Stimulated activated CD8-positive, alpha-beta memory T cell treated with anti-CD3 and anti-CD28 coated beads, Interleukin-7, amount 100 ng/mL, for 4 hours (primary cell): ENCODE results near the gene DLX4.

Experiments
- DNase-seq, 2 donors: peaks; one replicate each; pipeline ENCODE4 v3.0.0-alpha.2; 2020; ENCODE audit warnings: low read depth in 2 of 2

Gene DLX4

DNA sequence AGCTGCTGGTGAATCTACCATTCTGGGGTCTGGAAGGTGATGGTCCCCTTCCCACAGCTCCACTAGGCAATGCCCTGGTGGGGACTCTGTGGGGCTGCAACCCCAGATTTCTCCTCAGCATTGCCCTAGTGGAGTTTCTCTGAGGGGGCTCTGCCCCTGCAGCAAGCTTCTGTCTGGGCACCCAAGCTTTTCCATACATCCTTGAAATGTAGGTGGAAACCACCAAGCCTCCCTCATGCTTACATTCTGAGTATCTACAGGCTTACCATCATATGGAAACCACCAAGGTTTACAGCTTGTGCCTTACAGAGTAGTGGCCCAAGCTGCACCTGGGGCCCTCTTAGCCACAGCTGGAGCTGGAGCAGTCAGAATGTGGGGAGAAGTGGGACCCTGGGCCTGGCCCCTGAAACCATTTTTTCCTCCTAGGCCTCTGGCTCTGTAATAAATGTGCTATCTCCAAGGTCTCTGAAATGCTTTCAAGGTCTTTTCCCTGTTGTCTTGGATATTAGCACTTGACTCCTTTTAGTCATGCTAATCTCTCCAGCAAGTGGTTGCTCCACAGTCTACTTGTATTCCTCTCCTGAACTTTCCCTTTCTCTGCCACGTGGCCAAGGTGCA, 45.6 kb downstream of the DLX4 start:
- no peak for DNase-seq

GRCh38 chr17:50015146-50015545, 46.2 kb downstream of the DLX4 start:
- DNase-seq = no peak

- DNase-seq = no peak
Measured at GRCh38 chr17:50018909-50019308, 49.9 kb downstream of the DLX4 start.

DNA sequence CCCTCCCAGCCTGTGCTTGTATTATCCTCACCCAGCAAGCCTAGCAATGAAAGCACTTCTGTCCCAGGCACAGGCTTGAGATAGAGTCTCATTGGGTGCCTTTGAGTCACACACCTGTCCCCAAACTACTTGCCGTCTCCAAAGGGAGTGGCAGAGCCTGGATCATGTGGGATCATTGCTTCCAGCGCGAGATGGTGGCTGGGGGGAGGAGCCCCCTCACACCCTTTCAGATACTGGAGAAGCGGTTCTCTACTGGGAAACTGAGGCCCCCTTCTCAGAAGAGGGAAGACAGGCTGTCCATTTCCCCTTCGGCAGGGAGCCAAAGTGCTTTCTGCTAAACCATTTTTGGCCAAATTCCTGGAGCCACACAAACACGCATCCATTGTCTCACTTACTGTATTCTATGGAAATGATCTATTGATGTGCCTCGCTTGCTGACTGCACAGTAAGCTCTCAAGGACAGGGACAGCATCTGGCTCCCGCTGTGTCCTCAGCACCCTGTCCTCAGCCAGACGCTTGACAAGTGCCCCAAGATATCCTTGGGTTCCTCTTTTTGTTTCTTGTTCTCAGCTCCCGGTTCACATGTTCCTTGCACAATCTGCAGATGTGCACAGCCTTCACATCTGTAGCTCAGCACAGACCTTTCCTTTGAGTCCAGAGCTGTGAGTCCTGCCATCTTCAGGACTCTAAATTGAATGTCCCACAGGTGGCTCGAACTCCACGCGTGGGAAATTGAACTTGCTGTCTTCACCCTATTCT, 52.0 kb downstream of the DLX4 start:
- no peak for DNase-seq

DNA sequence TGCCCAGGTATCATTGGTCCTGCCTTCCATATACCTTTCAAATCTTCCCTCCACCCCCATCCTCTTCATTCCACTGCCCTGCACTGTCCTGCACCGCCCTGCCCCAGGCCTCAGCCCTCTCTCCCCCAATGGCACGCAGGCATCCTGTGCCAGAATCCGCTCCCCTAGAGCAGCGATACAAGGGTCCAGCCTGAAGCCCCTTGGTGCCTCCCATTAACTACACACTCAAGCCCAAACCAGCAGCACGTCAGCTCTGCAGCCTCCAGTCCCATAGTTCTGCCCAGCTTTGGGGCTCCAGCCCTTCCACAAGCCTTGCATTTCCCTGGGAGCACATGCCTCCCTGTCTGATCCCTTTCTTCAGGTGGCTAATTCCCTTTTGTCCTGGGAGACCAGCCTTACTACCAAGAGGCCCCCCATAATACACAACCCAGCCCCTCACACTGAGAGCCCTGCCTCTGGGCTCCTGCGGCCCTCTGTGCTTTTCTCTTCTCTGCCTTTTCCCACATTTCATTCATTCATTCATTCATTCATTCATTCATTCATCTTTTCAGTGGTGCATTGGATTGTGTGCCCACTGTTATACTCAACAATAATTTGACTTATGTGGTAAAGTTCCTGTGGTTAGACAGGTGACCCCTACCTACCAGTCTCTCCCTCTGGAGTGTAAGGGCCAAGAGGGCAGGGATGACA, 52.8 kb downstream of the DLX4 start:
- DNase-seq = no peak

- no peak for DNase-seq
Measured at GRCh38 chr17:50022463-50023130, 53.6 kb downstream of the DLX4 start.

DNA sequence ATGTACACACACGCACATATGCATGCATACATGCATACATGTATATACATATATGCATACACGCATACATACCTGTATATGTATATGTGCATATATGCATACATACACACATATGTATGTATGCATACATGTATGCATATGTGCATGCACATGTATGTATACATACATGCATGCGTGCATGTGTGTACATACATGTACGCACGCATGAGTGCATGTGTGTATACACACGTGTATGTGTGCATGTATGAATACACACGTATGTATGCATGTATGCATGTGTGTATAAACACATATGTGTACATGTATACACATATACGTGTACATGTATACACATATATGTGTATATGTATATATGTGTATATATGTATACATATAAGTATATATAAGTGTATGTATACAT, 54.5 kb downstream of the DLX4 start:
- DNase-seq = no peak
